Measurements from ENCODE around the gene FGF21. TPM values are rescaled to one million over a fixed set of nuclear protein-coding genes. Genes with fewer than 3 reads are reported as not detected.

FGF21 gene
- total and polyA plus RNA-seq, 11 donors, result not detected

GRCh38 chr19:48740164-48740972 is 15.0 kb upstream of the FGF21 start, which contains the start of gene RASIP1:
Gene RASIP1 (minus strand): TSS chr19:48740610. CDS start chr19:48740282, 328 bp downstream.
- WGBS, 4 donors, result 48 to 61% (median 50%) methylated on average over 26 to 27 of the region's 27 CpGs
- ATAC-seq, result peak; percentile 25 to 83 (median 64)
- Histone ChIP-seq H3K4me1 (peaks cover 0 to 34% (median 15%) of the 10 kb centered on the region in 12 donors), H3K27ac (peak within 1 kb of the TSS; percentile 82 to 99 (median 90)), H3K9me3 (no peaks in the 10 kb centered on the region), H3K4me3 (peak within 1 kb of the TSS; percentile 30 to 95 (median 70)), H3K36me3 (peaks cover 0 to 6% (median 0%) of the 10 kb centered on the region in 9 donors), H3K27me3 (peaks cover 0 to 11% (median 0%) of the 10 kb centered on the region in 9 donors)
- peak; percentile 81 to 86 (median 84) for DNase-seq
- intact Hi-C loops (cut with DNase I), result no loop called here
- TF ChIP-seq CTCF (IDR thresholded peaks at IDR 0.05) (no peak), POLR2A (IDR thresholded peaks at IDR 0.05) (peak in 1 of 2 donors; percentile 83)

- WGBS, 4 donors, result 27 to 42% (median 32%) methylated on average over 27 to 35 of the region's 35 CpGs
- H3K4me3 ChIP-seq, result peak overlapping the region in 10 of 12 donors; percentile 60 to 95 (median 74)
Measured at GRCh38 chr19:48741129-48741999, 14.0 kb upstream of the FGF21 start.

GRCh38 chr19:48742096-48742495 is 13.2 kb upstream of the FGF21 start:
- Histone ChIP-seq H3K27ac (peak overlapping the region; percentile 82 to 99 (median 90)), H3K36me3 (peaks cover 0 to under 1% (median 0%) of the 10 kb centered on the region in 9 donors), H3K9me3 (no peaks in the 10 kb centered on the region), H3K4me1 (peaks cover 0 to 41% (median 17%) of the 10 kb centered on the region in 12 donors), H3K27me3 (peaks cover 0 to 19% (median 0%) of the 10 kb centered on the region in 9 donors), H3K4me3 (no peak overlapping the region)
- DNase-seq (peak in 1 of 5 donors; percentile 12), ATAC-seq (no peak)
- TF ChIP-seq POLR2A (IDR thresholded peaks at IDR 0.05) (no peak), CTCF (IDR thresholded peaks at IDR 0.05) (no peak)
- 89 to 96% (median 91%) methylated on average over 11 of the region's 11 CpGs for WGBS, 4 donors
- intact Hi-C loops (cut with DNase I), result no loop called here

More at GRCh38 chr19:48741129-48741999, 14.0 kb upstream of the FGF21 start:
- intact Hi-C loops (cut with DNase I), result no loop called here
- ATAC-seq (peak; percentile 16 to 71 (median 32)), DNase-seq (peak; percentile 65 to 87 (median 71))
- H3K27me3 ChIP-seq, result peaks cover 0 to 19% (median 0%) of the 10 kb centered on the region in 9 donors
- peaks cover 0 to 36% (median 16%) of the 10 kb centered on the region in 12 donors for H3K4me1 ChIP-seq
- H3K36me3 ChIP-seq, result peaks cover 0 to 6% (median 0%) of the 10 kb centered on the region in 9 donors
- H3K27ac ChIP-seq, result peak overlapping the region; percentile 82 to 99 (median 90)
- no peaks in the 10 kb centered on the region for H3K9me3 ChIP-seq
- TF ChIP-seq CTCF (IDR thresholded peaks at IDR 0.05), result no peak
- peak in 1 of 2 donors; percentile 60 for TF ChIP-seq POLR2A (IDR thresholded peaks at IDR 0.05)
